ENCODE data around the gene ATP6V0B.
A peak's percentile ranks its signal among the peaks of the same experiment; 100 is the strongest.

Gene ATP6V0B

DNA sequence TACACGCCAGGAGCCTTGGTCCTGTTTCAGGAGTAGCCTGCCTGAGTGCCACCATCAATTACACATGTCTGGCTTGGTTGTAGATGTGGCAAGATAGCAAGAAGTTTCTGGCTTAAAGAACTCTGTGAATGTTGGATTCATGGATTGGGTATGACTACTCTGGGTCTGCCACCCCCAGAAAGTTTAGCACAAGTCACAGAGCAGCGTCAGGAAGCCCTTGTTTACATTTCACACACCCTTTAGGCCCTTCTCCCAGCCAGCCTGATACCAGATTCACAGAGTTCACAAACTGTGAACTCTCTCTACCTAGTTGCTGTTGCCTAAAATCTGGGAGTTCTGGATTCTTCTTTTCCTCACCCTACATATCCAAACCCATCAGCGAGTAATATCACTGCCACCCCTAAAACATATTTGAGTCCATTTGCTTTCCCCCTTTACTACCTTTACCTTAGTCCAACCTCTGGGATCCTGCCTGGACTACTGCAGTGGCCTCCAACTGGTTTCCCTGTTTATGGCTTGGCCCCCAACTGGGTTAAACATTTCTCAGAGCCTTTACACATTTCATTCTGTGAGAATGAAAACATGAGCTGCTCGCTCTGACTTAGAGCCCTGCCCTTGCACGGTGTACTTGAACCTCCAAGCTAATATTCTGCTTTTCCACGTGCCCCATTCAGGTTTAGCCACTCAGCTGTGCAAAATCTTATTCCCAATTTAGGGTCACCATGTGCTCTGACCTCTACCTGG is 12.6 kb downstream of the ATP6V0B start:
- DNase-seq: no peak

DNA sequence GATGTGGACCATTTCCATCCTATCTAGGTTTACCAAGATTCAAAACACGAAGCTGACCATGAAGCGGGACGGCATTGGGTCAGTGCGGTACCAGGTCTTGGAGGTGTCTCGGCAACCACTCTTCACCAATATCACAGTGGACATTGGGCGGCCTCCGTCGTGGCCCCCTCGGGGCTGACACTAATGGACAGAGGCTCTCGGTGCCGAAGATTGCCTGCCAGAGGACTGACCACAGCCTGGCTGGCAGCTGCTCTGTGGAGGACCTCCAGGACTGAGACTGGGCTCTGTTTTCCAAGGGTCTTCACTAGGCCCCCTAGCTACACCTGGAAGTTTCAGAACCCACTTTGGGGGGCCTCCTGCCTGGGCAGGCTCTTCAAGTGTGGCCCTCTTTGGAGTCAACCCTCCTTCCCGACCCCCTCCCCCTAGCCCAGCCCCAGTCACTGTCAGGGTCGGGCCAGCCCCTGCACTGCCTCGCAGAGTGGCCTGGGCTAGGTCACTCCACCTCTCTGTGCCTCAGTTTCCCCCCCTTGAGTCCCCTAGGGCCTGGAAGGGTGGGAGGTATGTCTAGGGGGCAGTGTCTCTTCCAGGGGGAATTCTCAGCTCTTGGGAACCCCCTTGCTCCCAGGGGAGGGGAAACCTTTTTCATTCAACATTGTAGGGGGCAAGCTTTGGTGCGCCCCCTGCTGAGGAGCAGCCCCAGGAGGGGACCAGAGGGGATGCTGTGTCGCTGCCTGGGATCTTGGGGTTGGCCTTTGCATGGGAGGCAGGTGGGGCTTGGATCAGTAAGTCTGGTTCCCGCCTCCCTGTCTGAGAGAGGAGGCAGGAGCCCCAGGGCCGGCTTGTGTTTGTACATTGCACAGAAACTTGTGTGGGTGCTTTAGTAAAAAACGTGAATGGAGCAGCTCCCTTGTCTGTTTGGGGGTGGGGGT is 15.8 kb downstream of the ATP6V0B start:
- no peak for DNase-seq

DNA sequence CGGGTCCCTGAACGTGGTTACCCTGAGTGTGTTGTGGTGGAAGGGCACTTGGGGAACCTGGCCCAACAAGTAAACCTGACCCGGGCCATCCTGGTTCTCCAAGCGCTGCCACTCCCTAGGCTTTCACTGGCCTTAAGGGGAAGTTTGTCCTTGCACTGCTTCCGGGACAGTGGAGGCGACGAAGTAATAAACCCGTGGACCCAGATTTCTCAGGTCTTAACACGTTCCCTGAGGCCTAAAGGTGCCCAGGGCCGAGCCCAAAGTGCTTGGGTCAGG is 16.4 kb downstream of the ATP6V0B start:
- no peak for DNase-seq

DNA sequence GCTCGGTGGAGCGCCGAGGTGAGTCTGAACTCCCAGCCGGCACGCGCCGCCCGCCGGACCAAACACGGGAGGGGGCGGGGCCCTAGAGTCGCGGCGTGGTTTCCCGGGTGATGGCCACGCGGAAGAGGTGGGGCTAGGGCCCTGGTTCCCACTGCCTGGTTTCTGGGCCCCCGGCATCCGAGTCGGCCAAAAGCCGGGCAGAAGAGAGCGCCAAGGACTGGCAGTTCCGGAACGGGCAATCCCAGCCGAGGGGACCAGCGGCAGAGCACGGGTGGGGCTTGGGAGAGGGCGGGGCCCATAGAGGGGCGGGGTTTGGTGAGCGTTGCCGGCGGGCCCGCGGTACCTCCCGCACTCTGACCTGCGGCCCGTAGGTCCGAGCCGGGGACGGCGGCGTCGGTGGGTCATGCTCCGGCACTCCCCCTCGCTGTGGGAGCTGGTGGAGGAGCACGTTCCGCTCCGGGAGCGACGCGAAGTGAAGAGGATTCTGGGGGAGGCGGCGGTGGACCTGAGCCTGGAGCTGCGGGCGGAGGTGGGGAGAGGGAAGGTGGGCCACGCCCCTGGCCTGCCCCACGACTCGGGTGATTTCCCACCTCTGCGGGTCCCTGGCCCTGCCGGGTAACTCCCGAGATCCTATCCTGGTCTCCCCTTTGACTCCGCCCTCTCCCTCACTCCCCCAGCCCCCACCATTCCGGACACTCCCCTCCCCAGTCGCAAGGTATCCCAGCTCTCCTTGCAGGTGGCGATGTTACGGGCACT is 16.9 kb downstream of the ATP6V0B start, which contains the start of gene CCDC24:
Gene CCDC24, plus strand, starts transcription at position 124 of the 756 bp plus-strand sequence. Its CDS starts 280 bp downstream, at position 404.
- peak; percentile 87 for DNase-seq

DNA sequence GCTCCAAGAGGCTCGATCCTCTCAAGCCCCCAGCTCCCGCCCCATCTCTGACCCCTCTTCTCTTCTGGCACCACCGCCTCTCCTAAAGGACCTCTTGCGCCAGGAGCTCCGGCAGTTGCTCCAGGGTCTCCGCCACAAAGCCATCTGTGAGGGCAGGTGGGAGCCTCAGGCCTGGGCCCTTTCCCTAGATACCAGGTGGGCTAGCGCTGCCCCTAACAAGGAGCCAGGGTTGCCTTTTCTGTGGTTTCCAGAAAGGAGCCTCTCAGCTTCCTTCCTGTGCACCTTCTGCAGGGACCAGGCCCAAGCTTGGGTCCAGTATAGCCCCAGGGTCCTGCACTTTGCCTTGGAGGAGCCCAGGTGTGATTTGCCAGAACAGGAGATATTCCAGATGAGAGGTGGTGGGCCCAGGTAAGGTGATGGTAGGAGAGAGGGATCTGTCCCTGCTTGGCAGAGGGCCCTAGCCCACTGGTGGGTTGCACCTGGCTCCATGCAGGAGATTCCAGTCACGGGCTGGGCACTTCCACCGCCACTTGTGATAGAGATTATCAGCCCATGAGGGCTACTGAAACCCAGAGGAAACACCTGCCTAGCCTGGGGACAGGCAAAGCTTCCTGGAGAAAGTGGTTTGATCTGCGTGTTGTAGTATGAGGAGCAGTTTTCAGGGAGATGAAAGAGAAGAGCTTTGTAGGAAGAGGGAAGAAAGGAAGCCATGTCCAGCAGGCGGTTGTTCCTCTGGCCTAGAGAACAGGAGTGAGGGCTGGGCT is 17.7 kb downstream of the ATP6V0B start:
- no peak for DNase-seq

DNA sequence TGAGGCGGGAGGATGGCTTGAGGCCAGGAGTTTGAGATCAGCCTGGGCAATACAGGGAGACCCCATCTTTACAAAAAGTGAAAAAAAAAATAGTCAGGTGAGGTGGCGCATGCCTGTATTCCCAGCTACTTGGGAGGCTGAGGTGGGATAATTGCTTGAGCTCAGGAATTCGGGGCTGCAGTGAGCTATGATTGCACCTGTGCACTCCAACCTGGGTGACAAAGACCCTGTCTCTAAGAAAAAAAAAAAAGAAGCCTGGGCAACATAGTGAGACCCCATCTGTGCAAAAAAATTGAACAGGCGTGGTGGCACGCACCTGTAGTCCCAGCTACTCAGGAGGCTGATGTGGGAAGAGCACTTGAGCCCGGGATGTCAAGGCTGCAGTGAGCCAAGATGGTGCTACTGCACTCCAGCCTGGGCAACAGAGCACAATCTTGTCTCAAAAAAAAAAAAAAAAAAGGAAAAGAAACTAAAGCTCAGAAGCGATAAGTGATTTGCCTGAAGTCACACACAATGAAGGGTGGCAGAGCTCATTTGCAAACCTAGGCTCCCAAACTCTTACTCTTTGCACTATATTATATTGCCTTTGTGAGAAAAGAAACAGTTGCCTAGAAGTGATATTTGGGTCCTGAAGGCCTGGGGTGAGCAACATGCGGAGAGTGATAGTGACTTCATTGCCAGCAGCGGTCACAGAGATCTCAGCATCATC is 18.6 kb downstream of the ATP6V0B start:
- no peak for DNase-seq

DNA sequence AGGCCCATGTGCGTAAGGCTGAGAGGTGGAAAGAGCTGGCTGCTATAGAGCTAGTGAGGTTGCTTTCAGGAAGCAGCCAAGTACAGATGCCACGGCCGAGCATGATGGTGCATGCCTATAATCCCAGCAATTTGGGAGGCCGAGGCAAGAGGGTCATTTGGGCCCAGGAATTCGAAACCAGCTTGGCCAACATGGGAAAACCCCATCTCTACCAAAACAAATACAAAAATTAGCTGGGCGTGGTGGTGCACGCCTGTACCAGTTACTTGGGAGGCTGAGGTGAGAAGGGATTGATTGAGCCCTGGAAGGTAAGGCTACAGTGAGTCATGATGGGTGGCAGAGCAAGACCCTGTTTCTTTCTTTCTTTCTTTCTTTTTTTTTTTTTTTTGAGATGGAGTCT is 19.3 kb downstream of the ATP6V0B start:
- DNase-seq: no peak

DNA sequence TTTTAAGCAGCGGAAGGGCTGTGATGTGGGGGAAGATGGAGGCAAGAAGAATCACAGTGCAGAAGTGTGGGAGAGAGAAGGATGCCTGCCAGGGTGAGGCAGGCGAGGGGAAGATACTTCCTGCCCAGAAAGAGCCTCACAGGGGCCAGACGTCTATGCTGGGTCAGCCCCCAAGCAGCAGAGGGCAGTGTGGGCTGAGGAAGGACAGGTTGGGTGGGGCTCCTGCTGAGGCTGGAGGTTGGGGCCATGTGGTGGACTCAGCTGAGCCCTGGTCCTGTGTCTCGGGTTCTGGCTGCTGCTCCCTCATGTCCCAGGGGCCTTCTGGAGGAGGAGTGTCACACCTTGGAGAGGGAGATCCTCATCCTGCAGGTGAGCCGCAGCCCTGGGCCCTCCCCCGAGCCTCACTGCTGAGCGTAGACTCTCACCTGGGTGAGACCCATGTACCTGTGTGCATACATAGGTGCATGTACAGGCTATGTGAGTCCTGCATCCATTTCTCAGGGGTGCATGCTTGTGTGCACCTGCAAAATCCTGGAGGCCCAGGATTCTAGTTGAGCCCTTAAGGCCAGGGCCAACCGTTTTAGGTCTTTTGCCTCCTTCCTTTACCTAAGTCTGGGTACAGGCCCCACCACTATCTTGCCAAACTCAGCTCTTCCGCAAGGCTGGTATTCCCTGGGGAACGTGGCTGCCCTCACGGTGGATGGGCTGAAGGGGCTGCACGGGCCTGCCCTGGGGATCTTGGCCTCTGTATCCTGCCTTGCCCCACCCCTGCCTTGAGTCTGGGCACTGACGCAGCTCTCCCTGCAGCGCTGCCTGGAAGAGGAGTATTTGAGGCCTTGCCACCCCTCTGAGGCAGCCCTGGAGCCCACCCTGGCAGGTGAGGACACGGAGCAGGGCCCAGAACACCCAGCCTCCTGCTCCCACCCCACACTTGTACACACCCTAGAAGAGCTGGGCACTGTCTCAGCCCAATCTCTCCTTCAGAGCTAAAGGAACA is 20.3 kb downstream of the ATP6V0B start:
- no peak for DNase-seq

DNA sequence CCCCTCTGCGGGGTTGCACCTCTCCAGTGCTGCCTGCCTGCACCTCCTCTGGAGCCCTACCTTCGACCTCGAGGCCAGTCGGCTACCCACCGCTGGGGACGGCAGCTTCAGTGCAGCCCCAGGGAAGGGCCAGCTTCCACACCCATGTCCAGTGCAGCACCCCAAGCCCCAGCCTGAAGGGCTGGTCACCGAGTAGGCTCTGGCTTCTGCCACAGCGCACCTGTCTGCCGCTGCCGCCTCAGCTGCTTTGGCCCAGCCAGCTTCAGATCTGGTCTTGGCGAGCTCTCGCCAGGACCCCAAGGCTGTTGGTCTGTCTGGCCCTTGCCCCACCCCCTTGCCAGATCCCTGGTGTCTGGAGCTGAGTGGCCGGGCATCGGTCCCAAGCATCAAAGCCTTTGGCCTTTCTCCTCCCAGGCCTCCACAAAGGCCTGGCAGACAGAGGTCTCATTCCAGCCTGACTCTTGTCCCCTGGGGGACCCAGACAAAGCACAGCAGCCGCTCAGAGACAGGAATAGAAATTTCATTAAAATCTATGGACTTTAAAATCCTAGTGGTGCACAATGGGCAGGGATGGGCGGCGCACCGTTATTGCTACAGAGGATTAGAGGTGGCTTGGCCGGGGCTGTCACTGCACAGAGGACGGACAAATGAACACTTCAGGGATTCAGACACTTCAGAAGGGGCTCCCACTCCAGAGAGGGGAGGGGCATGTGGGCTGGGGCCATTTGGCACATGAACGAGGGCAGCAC is 21.4 kb downstream of the ATP6V0B start:
- DNase-seq: no peak

DNA sequence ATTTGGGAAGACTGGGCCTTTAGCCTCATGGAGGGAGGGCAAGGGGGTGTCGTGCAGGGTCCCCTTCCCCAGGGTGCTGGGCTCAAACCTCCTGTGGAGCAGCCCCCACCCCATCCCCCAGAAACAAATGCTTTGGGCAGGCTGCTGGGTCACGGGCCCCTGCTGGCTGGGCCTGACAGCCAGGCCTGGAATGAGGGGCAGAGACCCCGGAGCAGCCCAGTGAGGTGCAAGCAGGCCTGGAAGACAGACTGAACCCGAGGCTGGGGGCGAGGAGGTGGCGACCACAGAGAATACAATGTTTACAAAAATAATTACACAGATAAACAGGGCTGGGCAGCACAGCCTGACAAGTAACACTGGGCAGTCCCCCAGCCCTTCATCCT is 22.0 kb downstream of the ATP6V0B start:
- DNase-seq: no peak

DNA sequence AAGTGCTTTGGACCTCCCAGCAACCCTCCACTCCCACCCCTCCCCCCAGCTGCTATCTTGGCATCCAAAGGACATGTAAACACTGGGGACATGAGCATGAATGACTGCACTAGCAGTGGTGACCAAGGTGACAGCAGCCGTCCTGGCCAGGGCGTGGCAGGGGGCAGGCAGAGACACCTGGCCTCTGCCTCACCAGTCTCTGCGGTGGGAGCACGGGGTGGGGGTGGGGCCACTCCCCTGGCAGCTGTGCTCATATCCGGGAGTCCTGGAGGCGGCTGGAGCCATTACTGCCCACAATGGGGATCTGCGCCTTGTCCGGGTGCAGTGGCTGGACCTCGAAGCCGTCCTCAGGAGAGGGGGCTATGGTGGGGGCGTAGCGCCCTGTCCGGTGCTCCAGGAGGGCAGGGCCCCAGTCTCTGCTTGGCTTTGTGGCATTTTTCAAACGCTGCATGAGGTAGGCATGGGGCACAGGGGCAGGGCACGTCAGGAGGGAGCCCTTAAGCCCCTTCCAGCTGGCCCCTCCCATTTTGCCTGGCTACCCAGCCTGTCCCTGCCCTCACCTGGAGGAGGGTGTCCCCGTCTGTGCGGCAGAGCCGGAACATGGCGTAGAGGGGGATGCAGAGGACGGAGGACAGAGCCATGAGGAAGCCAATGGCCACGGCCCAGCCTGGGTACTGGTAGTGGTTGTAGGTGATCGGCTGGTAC is 22.7 kb downstream of the ATP6V0B start:
- DNase-seq: no peak

DNA sequence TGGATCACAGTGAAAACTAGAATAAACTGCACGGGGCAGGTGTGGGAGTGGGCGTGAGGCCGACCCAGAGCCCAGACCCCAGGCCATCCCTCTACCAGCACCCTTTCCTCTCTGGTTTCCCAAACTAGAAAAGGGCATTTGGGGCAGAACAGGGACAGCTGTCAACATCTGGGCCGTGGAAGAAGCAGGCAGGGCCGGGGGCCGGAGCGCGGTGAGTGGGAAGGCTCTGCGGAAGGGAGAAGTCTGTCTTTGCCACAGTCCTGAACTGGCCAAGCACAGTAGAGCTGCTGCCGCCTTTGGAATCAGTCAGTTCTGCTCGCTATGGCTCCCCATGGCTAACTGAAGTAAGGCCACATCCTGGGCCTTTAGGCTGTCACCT is 23.2 kb downstream of the ATP6V0B start:
- no peak for DNase-seq

DNA sequence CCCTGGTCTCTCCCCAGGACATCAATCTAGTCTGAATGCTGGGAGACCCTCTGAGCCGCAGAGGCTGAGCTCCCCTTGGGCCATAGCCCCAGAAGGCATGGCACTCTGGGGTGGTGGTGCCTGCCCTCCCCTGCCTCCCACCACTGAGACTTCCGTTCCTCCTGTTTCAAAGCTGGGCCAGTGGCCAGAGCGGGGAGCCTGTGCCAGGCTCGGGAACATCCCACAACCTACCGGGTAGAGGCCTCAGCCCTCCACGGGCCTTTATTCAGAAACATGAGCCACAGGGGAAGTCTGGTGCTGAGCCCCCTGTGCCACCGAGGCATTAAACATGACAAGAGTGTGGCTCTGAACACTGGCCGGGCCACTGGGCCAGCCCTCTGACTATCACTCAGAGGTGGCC is 24.7 kb downstream of the ATP6V0B start:
- DNase-seq: no peak

DNA sequence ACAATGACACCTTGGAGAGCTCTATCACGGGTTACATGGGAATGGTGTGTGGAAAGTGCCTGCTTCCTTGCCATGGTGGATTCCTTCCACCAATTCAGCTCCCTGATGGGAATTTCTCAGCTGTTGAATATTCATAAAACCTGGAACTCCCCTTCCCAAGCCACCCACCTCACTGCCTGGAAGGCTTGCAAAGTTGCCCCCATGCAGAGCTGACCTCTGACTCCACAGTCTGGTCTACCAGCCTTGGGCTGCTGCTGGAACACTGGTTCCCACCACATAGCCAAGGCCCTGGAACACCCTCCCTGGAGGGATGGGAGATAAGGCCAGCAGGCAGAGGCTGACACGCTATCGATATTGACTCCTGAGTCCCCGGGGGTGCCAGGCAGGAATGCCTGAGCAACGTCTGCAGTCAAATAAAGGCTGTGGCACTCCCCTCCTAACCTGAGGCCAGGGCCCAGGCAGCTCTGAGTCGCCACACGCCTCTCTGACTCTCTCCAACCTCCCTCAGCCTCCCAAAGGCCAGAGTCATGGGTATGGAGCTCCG is 25.4 kb downstream of the ATP6V0B start:
- no peak for DNase-seq

DNA sequence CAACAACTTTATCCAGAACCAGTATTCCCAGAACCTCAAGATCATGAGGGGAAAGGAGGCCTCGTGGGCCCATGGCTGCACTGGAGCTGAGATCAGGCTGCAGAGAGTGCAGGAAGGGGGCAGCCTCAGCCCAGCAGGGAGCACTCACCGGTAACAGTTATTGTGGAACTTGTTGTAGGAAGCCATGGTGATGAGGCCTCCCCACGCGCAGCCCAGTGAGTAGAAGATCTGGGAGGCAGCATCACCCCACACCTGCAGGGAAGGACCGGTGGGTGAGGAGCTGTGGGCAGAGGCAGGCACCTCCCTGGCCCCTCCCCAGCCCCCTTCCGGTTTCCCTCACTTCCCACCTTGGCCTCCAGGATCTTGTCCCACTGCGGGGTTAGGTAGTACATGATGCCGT is 27.4 kb downstream of the ATP6V0B start:
- no peak for DNase-seq

DNA sequence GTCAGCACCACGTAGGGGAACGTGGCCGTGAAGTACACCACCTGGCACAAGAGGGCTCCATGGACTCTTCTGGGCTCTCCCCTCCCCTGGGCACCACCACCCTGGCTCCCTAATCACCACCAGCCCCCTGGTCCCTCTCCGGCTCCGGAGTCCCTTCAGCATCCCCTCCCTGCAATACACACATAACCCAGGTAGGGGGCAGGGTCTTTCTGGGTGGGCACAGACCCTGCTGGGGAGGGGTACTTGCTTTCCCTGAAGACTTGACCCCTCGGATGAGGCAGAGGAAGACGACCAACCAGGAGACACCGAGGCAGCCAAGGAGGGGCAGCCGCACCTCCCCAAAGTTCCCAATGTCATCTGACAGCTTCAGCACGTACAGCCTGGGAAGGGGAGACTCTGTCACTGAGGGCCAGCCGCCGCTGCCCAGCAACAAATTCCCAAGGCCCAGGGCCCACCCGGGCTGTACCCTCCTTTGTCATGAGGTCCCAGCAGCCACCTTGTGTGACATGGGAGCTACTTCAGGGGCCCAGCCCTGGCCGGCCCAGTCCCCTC is 27.9 kb downstream of the ATP6V0B start:
- no peak for DNase-seq

DNA sequence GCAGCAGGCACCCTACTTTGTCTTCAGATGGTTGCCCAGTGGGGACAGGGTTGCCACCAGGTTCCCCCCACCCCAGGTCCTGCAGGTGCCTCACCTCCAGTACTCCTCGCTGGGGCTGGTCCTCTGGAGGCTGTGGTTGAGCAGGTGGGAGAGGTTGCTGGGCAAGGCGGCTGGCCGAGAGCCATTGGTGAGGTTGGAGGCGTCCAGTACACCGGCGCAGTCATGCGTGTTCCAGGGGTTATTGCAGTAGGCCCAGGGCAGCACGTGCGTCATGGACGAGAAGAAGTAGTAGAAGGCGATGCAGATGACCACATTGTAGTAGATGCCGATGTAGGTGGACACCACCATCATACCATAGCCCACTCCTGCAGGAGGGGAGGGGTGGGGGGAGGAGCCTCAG is 33.5 kb downstream of the ATP6V0B start:
- DNase-seq: no peak

DNA sequence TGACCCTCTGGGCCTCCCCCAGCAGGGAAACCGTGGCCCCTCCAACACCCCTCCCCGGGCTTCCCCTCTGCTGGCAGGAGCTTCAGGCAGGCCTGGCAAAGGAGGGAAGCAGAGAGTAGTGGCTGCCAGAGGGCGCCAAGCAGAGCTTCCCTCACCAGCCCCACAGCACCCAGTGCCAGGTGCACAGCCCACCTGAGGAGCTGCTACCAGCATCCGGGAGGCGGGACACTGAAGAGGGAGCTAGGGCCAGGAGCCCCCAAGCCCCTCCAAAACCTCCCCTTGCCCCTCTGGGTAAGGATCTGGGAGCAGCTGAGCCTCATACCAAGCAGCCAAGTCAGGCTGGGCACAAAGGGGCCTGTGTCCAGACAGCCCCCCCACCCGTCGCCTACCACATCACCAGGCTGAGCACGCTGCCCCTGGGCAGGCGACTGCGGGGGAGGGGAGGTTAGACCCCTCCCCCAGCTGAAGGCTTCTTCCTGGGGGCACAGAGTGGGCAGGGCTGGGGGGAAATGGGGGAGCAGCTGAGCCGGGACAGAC is 36.2 kb downstream of the ATP6V0B start:
- DNase-seq: no peak

DNA sequence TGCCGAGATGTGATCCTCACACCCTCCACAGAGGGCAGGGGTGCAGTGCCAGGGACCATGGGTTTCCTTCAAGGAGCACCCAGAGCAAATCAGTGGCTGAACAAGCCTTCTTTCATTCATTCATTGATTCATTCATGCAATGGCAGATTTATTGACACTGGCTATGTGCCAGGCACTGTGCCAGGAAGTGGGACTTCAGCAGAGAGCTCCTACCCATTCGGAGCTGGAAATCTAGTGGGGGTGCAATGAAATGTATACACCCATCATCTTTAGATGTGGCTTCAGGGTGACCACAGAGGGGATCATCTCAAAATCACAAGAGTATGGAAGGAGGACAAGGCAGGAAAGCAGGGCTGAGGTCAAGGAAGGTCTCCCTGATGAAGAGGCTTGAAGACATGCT is 37.6 kb downstream of the ATP6V0B start:
- DNase-seq: no peak
